Hepatocyte (in vitro differentiated cells): ENCODE measurements around the gene PPFIA2.

Source experiments
- CTCF ChIP-seq: fragments of 200-600 bp; sonication (generic); IDR thresholded peaks from 2 replicates; pipeline ENCODE4 v1.5.1; 2016; ENCODE audit warnings: antibody characterized with exemption, mild to moderate bottlenecking; ENCODE audit not compliant: poor library complexity
- EZH2 ChIP-seq: fragments of 200-600 bp; sonication (generic); IDR thresholded peaks from 2 replicates; pipeline ENCODE4 v1.6.1; 2016; ENCODE audit warnings: antibody characterized with exemption, mild to moderate bottlenecking, borderline replicate concordance

- TF ChIP-seq EZH2: no peak
- TF ChIP-seq CTCF: no peak
Observed at GRCh38 chr12:81365284-81365683, 393.9 kb downstream of the PPFIA2 start.
